Subcutaneous adipose tissue (tissue), 4 donors: ENCODE results near the gene ZNF45. TPM values are rescaled to one million over a fixed set of nuclear protein-coding genes. Genes with fewer than 3 reads are reported as not detected.

Experiments
- CTCF ChIP-seq: fragments of 450-650 bp; IDR thresholded peaks from one replicate; pipeline ENCODE4 v1.5.1; 2016; ENCODE audit warnings: low read depth, mild to moderate bottlenecking, control low read depth, antibody characterized with exemption, moderate library complexity
- total RNA-seq, 4 donors: library from RNA; depleted of rRNA; stranded (reverse); fragments of >200 nt; gene quantifications; one replicate each; pipeline ENCODE4 v1.1.0, GENCODE V29; 2016

Gene ZNF45
- total RNA-seq, 4 donors from 2014 or later = 5.9 to 8.7 (median 7.1) TPM

GRCh38 chr19:43957891-43958290, 22.8 kb upstream of the ZNF45 start:
- TF ChIP-seq CTCF = no peak

GRCh38 chr19:43956827-43957226, 21.7 kb upstream of the ZNF45 start:
- no peak for TF ChIP-seq CTCF

GRCh38 chr19:43950834-43951645, 16.0 kb upstream of the ZNF45 start, which contains the start of gene ZNF221:
Gene ZNF221 (plus strand): TSS chr19:43951228. CDS start chr19:43962727, 11,499 bp downstream.
- no peak for TF ChIP-seq CTCF

GRCh38 chr19:43941209-43941608, 6.1 kb upstream of the ZNF45 start:
- TF ChIP-seq CTCF = no peak

GRCh38 chr19:43940719-43941118, 5.6 kb upstream of the ZNF45 start:
- no peak for TF ChIP-seq CTCF

- no peak for TF ChIP-seq CTCF
Observed at GRCh38 chr19:43939557-43940260, 4.6 kb upstream of the ZNF45 start.

GRCh38 chr19:43936188-43936587, 1.1 kb upstream of the ZNF45 start:
- TF ChIP-seq CTCF = no peak
